ENCODE results near the gene ANKAR.

ANKAR gene

GRCh38 chr2:189719571-189719970, 45.1 kb downstream of the ANKAR start:
- no peak for DNase-seq (ENCODE audit: low read depth)

GRCh38 chr2:189723192-189723591, 48.7 kb downstream of the ANKAR start:
- DNase-seq (ENCODE audit: low read depth): no peak
